Stomach (tissue), 4 donors: Measurements from ENCODE around the gene HS6ST1.

Experiments
- EP300 ChIP-seq: sonication (generic); formaldehyde crosslinking; IDR thresholded peaks from one replicate; pipeline ENCODE4 v1.6.1; 2017; ENCODE audit warnings: antibody characterized with exemption
- POLR2A ChIP-seq, 4 donors: fragments of 450-650 bp; IDR thresholded peaks; one replicate each; pipeline ENCODE4 v1.6.1; 2016; ENCODE audit warnings: antibody characterized with exemption in 4 of 4, control low read depth in 2 of 4, mild to moderate bottlenecking in 1 of 4, moderate library complexity in 1 of 4
- POLR2AphosphoS5 ChIP-seq, 3 donors: sonication (generic); formaldehyde crosslinking; IDR thresholded peaks; one replicate each; pipeline ENCODE4 v1.6.1; 2016; ENCODE audit warnings: antibody characterized with exemption in 3 of 3
- TF ChIP-seq, protein P1 (sequence below), 7 experiments: fragments of 450-650 bp in 4 of 7; fragments of 200-600 bp in 3 of 7; sonication (generic) in 3 of 7; IDR thresholded peaks; one replicate each; pipeline ENCODE4 v1.5.1; 2016 to 2019; ENCODE audit warnings: antibody characterized with exemption in 7 of 7, control low read depth in 2 of 7, mild to moderate bottlenecking in 1 of 7

- TF ChIP-seq POLR2A (IDR thresholded peaks at IDR 0.05) (no peak), EP300 (no peak), POLR2AphosphoS5 (IDR thresholded peaks at IDR 0.05) (no peak)
- TF ChIP-seq, protein P1, sequence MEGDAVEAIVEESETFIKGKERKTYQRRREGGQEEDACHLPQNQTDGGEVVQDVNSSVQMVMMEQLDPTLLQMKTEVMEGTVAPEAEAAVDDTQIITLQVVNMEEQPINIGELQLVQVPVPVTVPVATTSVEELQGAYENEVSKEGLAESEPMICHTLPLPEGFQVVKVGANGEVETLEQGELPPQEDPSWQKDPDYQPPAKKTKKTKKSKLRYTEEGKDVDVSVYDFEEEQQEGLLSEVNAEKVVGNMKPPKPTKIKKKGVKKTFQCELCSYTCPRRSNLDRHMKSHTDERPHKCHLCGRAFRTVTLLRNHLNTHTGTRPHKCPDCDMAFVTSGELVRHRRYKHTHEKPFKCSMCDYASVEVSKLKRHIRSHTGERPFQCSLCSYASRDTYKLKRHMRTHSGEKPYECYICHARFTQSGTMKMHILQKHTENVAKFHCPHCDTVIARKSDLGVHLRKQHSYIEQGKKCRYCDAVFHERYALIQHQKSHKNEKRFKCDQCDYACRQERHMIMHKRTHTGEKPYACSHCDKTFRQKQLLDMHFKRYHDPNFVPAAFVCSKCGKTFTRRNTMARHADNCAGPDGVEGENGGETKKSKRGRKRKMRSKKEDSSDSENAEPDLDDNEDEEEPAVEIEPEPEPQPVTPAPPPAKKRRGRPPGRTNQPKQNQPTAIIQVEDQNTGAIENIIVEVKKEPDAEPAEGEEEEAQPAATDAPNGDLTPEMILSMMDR (IDR thresholded peaks at IDR 0.05) = no peak
These were observed 48.5 kb downstream of the HS6ST1 start for GRCh38 chr2:128269990-128270671.
